ENCODE results near the gene PUM2. TPM values are rescaled to one million over a fixed set of nuclear protein-coding genes. Genes with fewer than 3 reads are reported as not detected.

Gene PUM2
- total and polyA plus RNA-seq, 2 donors from 2014 or later, result 22.0 to 94.3 TPM

- DNase-seq, result peak in 1 of 5 donors; percentile 57
Measured at GRCh38 chr2:20208476-20208859, 142.2 kb downstream of the PUM2 start.

GRCh38 chr2:20207051-20207450, 143.6 kb downstream of the PUM2 start:
- H3K9me3 ChIP-seq (ENCODE audit: control insufficient read depth in 2 of 3, insufficient read depth in 1 of 3, low read length in 3 of 3), result no peaks in the 10 kb centered on the region
- peaks cover 0 to 42% (median 30%) of the 10 kb centered on the region in 3 donors for H3K4me1 ChIP-seq (ENCODE audit: control insufficient read depth in 2 of 3, insufficient read depth in 2 of 3, low read depth in 1 of 3, low read length in 3 of 3)
- no peaks in the 10 kb centered on the region for H3K27me3 ChIP-seq (ENCODE audit: control insufficient read depth, insufficient read depth, low read length)
- H3K27ac ChIP-seq (ENCODE audit: low read depth in 2 of 2, low read length in 2 of 2), result peak overlapping the region in 1 of 2 donors; percentile 61
- FAIRE-seq, result no peak
- H3K4me3 ChIP-seq (ENCODE audit: low read length in 3 of 3), result no peak overlapping the region
- peak in 1 of 5 donors; percentile 61 for DNase-seq
- peaks cover 0 to 25% (median 5%) of the 10 kb centered on the region in 3 donors for H3K36me3 ChIP-seq (ENCODE audit: control insufficient read depth in 2 of 3, insufficient read depth in 3 of 3, low read length in 3 of 3)
- intact Hi-C loops (cut with DNase I), result no loop called here
- TF ChIP-seq CTCF (IDR thresholded peaks at IDR 0.05; ENCODE audit: borderline replicate concordance, extremely low read depth, insufficient read depth), result no peak
- no peak overlapping the region for H3K9ac ChIP-seq (ENCODE audit: low read length in 3 of 3)

More at GRCh38 chr2:20208476-20208859, 142.2 kb downstream of the PUM2 start:
- peak overlapping the region; percentile 44 to 80 for H3K27ac ChIP-seq (ENCODE audit: low read depth in 2 of 2, low read length in 2 of 2)
- H3K9me3 ChIP-seq (ENCODE audit: control insufficient read depth in 2 of 3, insufficient read depth in 1 of 3, low read length in 3 of 3), result no peaks in the 10 kb centered on the region
- H3K4me3 ChIP-seq (ENCODE audit: low read length in 3 of 3), result no peak overlapping the region
- TF ChIP-seq CTCF (IDR thresholded peaks at IDR 0.05; ENCODE audit: borderline replicate concordance, extremely low read depth, insufficient read depth), result no peak
- FAIRE-seq, result no peak
- H3K4me1 ChIP-seq (ENCODE audit: control insufficient read depth in 2 of 3, insufficient read depth in 2 of 3, low read depth in 1 of 3, low read length in 3 of 3), result peaks cover 3 to 48% (median 42%) of the 10 kb centered on the region in 3 donors
- peaks cover 0 to 18% (median 2%) of the 10 kb centered on the region in 3 donors for H3K36me3 ChIP-seq (ENCODE audit: control insufficient read depth in 2 of 3, insufficient read depth in 3 of 3, low read length in 3 of 3)
- H3K9ac ChIP-seq (ENCODE audit: low read length in 3 of 3), result peak overlapping the region in 1 of 3 donors; percentile 20
- no peaks in the 10 kb centered on the region for H3K27me3 ChIP-seq (ENCODE audit: control insufficient read depth, insufficient read depth, low read length)
- intact Hi-C loops (cut with DNase I), result no loop called here

- Histone ChIP-seq H3K36me3 (ENCODE audit: control insufficient read depth in 2 of 3, insufficient read depth in 3 of 3, low read length in 3 of 3) (peaks cover 0 to 25% (median 5%) of the 10 kb centered on the region in 3 donors), H3K4me1 (ENCODE audit: control insufficient read depth in 2 of 3, insufficient read depth in 2 of 3, low read depth in 1 of 3, low read length in 3 of 3) (peaks cover 0 to 36% (median 28%) of the 10 kb centered on the region in 3 donors), H3K27ac (ENCODE audit: low read depth in 2 of 2, low read length in 2 of 2) (peak overlapping the region; percentile 27 to 61), H3K4me3 (ENCODE audit: low read length in 3 of 3) (no peak overlapping the region), H3K9me3 (ENCODE audit: control insufficient read depth in 2 of 3, insufficient read depth in 1 of 3, low read length in 3 of 3) (no peaks in the 10 kb centered on the region), H3K9ac (ENCODE audit: low read length in 3 of 3) (no peak overlapping the region), H3K27me3 (ENCODE audit: control insufficient read depth, insufficient read depth, low read length) (no peaks in the 10 kb centered on the region)
- TF ChIP-seq CTCF (IDR thresholded peaks at IDR 0.05; ENCODE audit: borderline replicate concordance, extremely low read depth, insufficient read depth), result no peak
- DNase-seq (peak in 1 of 5 donors; percentile 44), FAIRE-seq (no peak)
- intact Hi-C loops (cut with DNase I), result no loop called here
Measured at GRCh38 chr2:20205915-20206524, 144.6 kb downstream of the PUM2 start.
